Gastroesophageal sphincter (tissue), 3 donors: Measurements from ENCODE around the gene EPHB1.

ENCODE experiments used
- CTCF ChIP-seq, 4 experiments: fragments of 200-600 bp in 2 of 4; fragments of 450-650 bp in 2 of 4; sonication (generic) in 1 of 4; IDR thresholded peaks; one replicate each; pipeline ENCODE4 v1.5.1; 2017 to 2019; ENCODE audit warnings: antibody characterized with exemption in 4 of 4, mild to moderate bottlenecking in 2 of 4, moderate library complexity in 2 of 4
- EP300 ChIP-seq: sonication (generic); formaldehyde crosslinking; IDR thresholded peaks from one replicate; pipeline ENCODE4 v1.6.1; 2017; ENCODE audit warnings: antibody characterized with exemption, mild to moderate bottlenecking
- POLR2A ChIP-seq, 2 donors: fragments of 450-650 bp; IDR thresholded peaks; one replicate each; pipeline ENCODE4 v1.6.1; 2017; ENCODE audit warnings: antibody characterized with exemption in 2 of 2, mild to moderate bottlenecking in 2 of 2, moderate library complexity in 1 of 2
- POLR2AphosphoS5 ChIP-seq: sonication (generic); formaldehyde crosslinking; IDR thresholded peaks from one replicate; pipeline ENCODE4 v1.6.1; 2017; ENCODE audit warnings: antibody characterized with exemption

GRCh38 chr3:135197856-135198255, 402.8 kb downstream of the EPHB1 start:
- TF ChIP-seq POLR2A (IDR thresholded peaks at IDR 0.05): no peak
- no peak for TF ChIP-seq POLR2AphosphoS5
- no peak for TF ChIP-seq EP300
- no peak for TF ChIP-seq CTCF (IDR thresholded peaks at IDR 0.05)
